GM21723 (cell line): ENCODE results near the gene TEKTIP1.
"Not testable (repeated sequence)": the region's sequence is repeated elsewhere in the genome, so short reads cannot be mapped to it uniquely, and the experiment has no call there.

ENCODE experiments used
- ATAC-seq: cut with Tn5 transposase; IDR thresholded peaks from one replicate; pipeline ENCODE4 v1.9.1; 2021; ENCODE audit warnings: mild to moderate bottlenecking, moderate library complexity; ENCODE audit not compliant: unreplicated experiment

Gene TEKTIP1

GRCh38 chr19:3522421-3523360 lies 16.3 kb upstream of the TEKTIP1 start:
- ATAC-seq: no peak

- ATAC-seq: no peak
These were observed 15.5 kb upstream of the TEKTIP1 start for GRCh38 chr19:3523361-3524077.

- no peak for ATAC-seq
These were observed 14.7 kb upstream of the TEKTIP1 start for GRCh38 chr19:3524078-3524842.

- ATAC-seq: no peak
These were observed 14.0 kb upstream of the TEKTIP1 start for GRCh38 chr19:3524904-3525451.

- no peak for ATAC-seq
These were observed 12.3 kb upstream of the TEKTIP1 start for GRCh38 chr19:3526507-3527237.

GRCh38 chr19:3527238-3527910 lies 11.6 kb upstream of the TEKTIP1 start:
- no peak for ATAC-seq

- no peak for ATAC-seq
These were observed 10.9 kb upstream of the TEKTIP1 start for GRCh38 chr19:3528080-3528479.

GRCh38 chr19:3528539-3529211 lies 10.3 kb upstream of the TEKTIP1 start:
- ATAC-seq: no peak

GRCh38 chr19:3529299-3529698 lies 9.7 kb upstream of the TEKTIP1 start:
- not testable (repeated sequence) for ATAC-seq

GRCh38 chr19:3530389-3530788 lies 8.6 kb upstream of the TEKTIP1 start:
- ATAC-seq: no peak

GRCh38 chr19:3531716-3532115 lies 7.3 kb upstream of the TEKTIP1 start:
- ATAC-seq: no peak

GRCh38 chr19:3532154-3532786 lies 6.7 kb upstream of the TEKTIP1 start:
- no peak for ATAC-seq

- no peak for ATAC-seq
These were observed 5.9 kb upstream of the TEKTIP1 start for GRCh38 chr19:3533033-3533432.

GRCh38 chr19:3533563-3534216 lies 5.3 kb upstream of the TEKTIP1 start:
- ATAC-seq: no peak

- no peak for ATAC-seq
These were observed 4.4 kb upstream of the TEKTIP1 start for GRCh38 chr19:3534375-3535234.

- ATAC-seq: no peak
These were observed 3.8 kb upstream of the TEKTIP1 start for GRCh38 chr19:3535235-3535535.

- no peak for ATAC-seq
These were observed 3.4 kb upstream of the TEKTIP1 start for GRCh38 chr19:3535563-3535965.
